Endodermal cell (in vitro differentiated cells): ENCODE data around the gene NOP16. TPM values are rescaled to one million over a fixed set of nuclear protein-coding genes. Genes with fewer than 3 reads are reported as not detected.

Source experiments
- DNase-seq: peaks from one replicate; pipeline ENCODE4 v3.0.0-alpha.2; 2017
- H3K27ac ChIP-seq: 2 replicates; pipeline ENCODE4 v1.5.1; 2013; ENCODE audit warnings: mild to moderate bottlenecking, low read depth, low read length, moderate library complexity
- H3K27me3 ChIP-seq: 2 replicates; pipeline ENCODE4 v1.6.1; 2013; ENCODE audit warnings: mild to moderate bottlenecking, low read length, moderate library complexity; ENCODE audit not compliant: insufficient read depth, control insufficient read depth, poor library complexity, severe bottlenecking
- H3K36me3 ChIP-seq: 2 replicates; pipeline ENCODE4 v1.7.0; 2013; ENCODE audit warnings: mild to moderate bottlenecking, low read length, moderate library complexity; ENCODE audit not compliant: control insufficient read depth, insufficient read depth
- H3K4me1 ChIP-seq: one replicate; pipeline ENCODE4 v1.7.0; 2013; ENCODE audit warnings: low read length; ENCODE audit not compliant: control insufficient read depth, insufficient read depth
- H3K4me3 ChIP-seq: 2 replicates; pipeline ENCODE4 v1.5.1; 2013; ENCODE audit warnings: mild to moderate bottlenecking, low read length, moderate library complexity
- H3K9ac ChIP-seq: 2 replicates; pipeline ENCODE4 v1.6.1; 2013; ENCODE audit warnings: mild to moderate bottlenecking, low read length, moderate library complexity; ENCODE audit not compliant: poor library complexity, severe bottlenecking; ENCODE audit errors: extremely low read depth
- H3K9me3 ChIP-seq: 2 replicates; pipeline ENCODE4 v1.6.1; 2013; ENCODE audit warnings: mild to moderate bottlenecking, low read length, moderate library complexity; ENCODE audit not compliant: control insufficient read depth
- H3K27ac Mint-ChIP-seq: 2 replicates; pipeline ENCODE4 v1.8.0; 2020; ENCODE audit warnings: mixed read lengths
- H3K27me3 Mint-ChIP-seq: 2 replicates; pipeline ENCODE4 v1.8.0; 2021; ENCODE audit warnings: mild to moderate bottlenecking, mixed read lengths; ENCODE audit not compliant: insufficient read depth
- H3K36me3 Mint-ChIP-seq: 2 replicates; pipeline ENCODE4 v1.8.0; 2020; ENCODE audit warnings: low read depth, mixed read lengths
- H3K4me1 Mint-ChIP-seq: 2 replicates; pipeline ENCODE4 v1.8.0; 2020; ENCODE audit warnings: mixed read lengths
- H3K4me3 Mint-ChIP-seq: 2 replicates; pipeline ENCODE4 v1.8.0; 2020; ENCODE audit warnings: mild to moderate bottlenecking, moderate library complexity, mixed read lengths
- H3K9me3 Mint-ChIP-seq: 2 replicates; pipeline ENCODE4 v1.8.0; 2020; ENCODE audit warnings: mild to moderate bottlenecking, mixed read lengths
- CTCF ChIP-seq: fragments of 200-600 bp; sonication (generic); conservative IDR thresholded peaks from 2 replicates; pipeline ENCODE4 v1.5.0; 2021; ENCODE audit warnings: antibody characterized with exemption, mild to moderate bottlenecking
- WGBS, 2 experiments: methylation state at CpG; one replicate each; pipeline versions ENCODE4 v1.1.5 to v1.1.7; 2013; ENCODE audit warnings: missing lambda C conversion rate in 2 of 2, mixed read lengths in 1 of 2; ENCODE audit not compliant: insufficient coverage in 1 of 2, insufficient read length in 1 of 2; 5-methylcytosine and 5-hydroxymethylcytosine counted together
- total RNA-seq, 2 donors: library from RNA; stranded (reverse); fragmentation: NEBNext Ultra II Directional in 1 of 2; extraction: Animal tissue kit (Norgen Biotek cat#: 25700) in 1 of 2; gene quantifications; 2 replicates in 1 of 2; 3 replicates in 1 of 2; pipeline ENCODE4 v1.2.1, GENCODE V29; 2021

The NOP16 gene
- total RNA-seq, 2 donors from 2014 or later: 18.6 to 31.3 TPM

- Mint-ChIP-seq H3K9me3 (peaks cover 70% of the 10 kb centered on the region), H3K4me1 (peaks cover 2% of the 10 kb centered on the region), H3K36me3 (peaks cover 7% of the 10 kb centered on the region), H3K27ac (no peak overlapping the region), H3K27me3 (peaks cover 5% of the 10 kb centered on the region), H3K4me3 (no peak overlapping the region)
- Histone ChIP-seq H3K36me3 (no peaks in the 10 kb centered on the region), H3K4me1 (no peaks in the 10 kb centered on the region), H3K4me3 (peak overlapping the region; percentile 72), H3K9me3 (peaks cover 79% of the 10 kb centered on the region), H3K27me3 (no peaks in the 10 kb centered on the region), H3K9ac (no peak overlapping the region), H3K27ac (no peak overlapping the region)
- no peak for TF ChIP-seq CTCF
- 80 to 96% methylated on average over 3 of the region's 3 CpGs for WGBS, 2 experiments
- DNase-seq: no peak
Measured at GRCh38 chr5:176424181-176424580, 35.8 kb upstream of the NOP16 start.

- Histone ChIP-seq H3K4me1 (no peaks in the 10 kb centered on the region), H3K27ac (no peak overlapping the region), H3K27me3 (no peaks in the 10 kb centered on the region), H3K9ac (no peak overlapping the region), H3K4me3 (peak overlapping the region; percentile 72), H3K36me3 (no peaks in the 10 kb centered on the region), H3K9me3 (peaks cover 70% of the 10 kb centered on the region)
- 79 to 100% methylated on average over 1 to 2 of the region's 2 CpGs for WGBS, 2 experiments
- DNase-seq: no peak
- no peak for TF ChIP-seq CTCF
- H3K36me3 Mint-ChIP-seq: peaks cover 13% of the 10 kb centered on the region
- H3K27me3 Mint-ChIP-seq: peaks cover 14% of the 10 kb centered on the region
- H3K4me3 Mint-ChIP-seq: no peak overlapping the region
- H3K4me1 Mint-ChIP-seq: peaks cover 2% of the 10 kb centered on the region
- H3K27ac Mint-ChIP-seq: peak overlapping the region; percentile 82
- peaks cover 86% of the 10 kb centered on the region for H3K9me3 Mint-ChIP-seq
Measured at GRCh38 chr5:176420972-176421544, 32.7 kb upstream of the NOP16 start.

GRCh38 chr5:176420086-176420485 lies 31.7 kb upstream of the NOP16 start:
- H3K9me3 Mint-ChIP-seq: peaks cover 77% of the 10 kb centered on the region

More at GRCh38 chr5:176420086-176420485, 31.7 kb upstream of the NOP16 start:
- Histone ChIP-seq H3K27ac (no peak overlapping the region), H3K4me3 (peak overlapping the region; percentile 51), H3K9ac (no peak overlapping the region), H3K27me3 (no peaks in the 10 kb centered on the region), H3K4me1 (peaks cover 3% of the 10 kb centered on the region), H3K36me3 (no peaks in the 10 kb centered on the region), H3K9me3 (peaks cover 61% of the 10 kb centered on the region)
- Mint-ChIP-seq H3K36me3 (peaks cover 13% of the 10 kb centered on the region), H3K4me1 (peaks cover 6% of the 10 kb centered on the region), H3K27ac (no peak overlapping the region), H3K4me3 (no peak overlapping the region), H3K27me3 (peaks cover 11% of the 10 kb centered on the region)
- 84 to 91% methylated on average over 3 to 5 of the region's 5 CpGs for WGBS, 2 experiments
- no peak for TF ChIP-seq CTCF
- no peak for DNase-seq
